Stimulated activated CD4-positive, alpha-beta T cell treated with anti-CD3 and anti-CD28 coated beads, Interleukin-2, amount 100 ng/mL, for 24 hours (primary cell): ENCODE measurements around the gene GRID2IP.
"Not testable (repeated sequence)": the region's sequence is repeated elsewhere in the genome, so short reads cannot be mapped to it uniquely, and the experiment has no call there.

ENCODE experiments used
- DNase-seq, 2 donors: peaks; one replicate each; pipeline ENCODE4 v3.0.0-alpha.2; 2020

GRID2IP gene

GRCh38 chr7:6551016-6551511, at the start of gene GRID2IP:
Gene GRID2IP, minus strand, starts transcription at chr7:6551461. Its CDS starts 25 bp downstream, at chr7:6551436.
- no peak for DNase-seq

GRCh38 chr7:6600093-6600492, 48.8 kb upstream of the GRID2IP start:
- no peak for DNase-seq

- no peak for DNase-seq
Observed at GRCh38 chr7:6590645-6591110, 39.4 kb upstream of the GRID2IP start.

- DNase-seq: peak; percentile 84 to 85
Observed at GRCh38 chr7:6589829-6590644, 38.8 kb upstream of the GRID2IP start, which contains the start of gene INTS15. Gene INTS15, plus strand, starts transcription at chr7:6590021. Its CDS starts 263 bp downstream, at chr7:6590284.

- DNase-seq: no peak
Observed at GRCh38 chr7:6589151-6589828, 38.0 kb upstream of the GRID2IP start.

- DNase-seq: no peak
Observed at GRCh38 chr7:6588566-6588965, 37.3 kb upstream of the GRID2IP start.

- not testable (repeated sequence) for DNase-seq
Observed at GRCh38 chr7:6585746-6586432, 34.6 kb upstream of the GRID2IP start.

GRCh38 chr7:6579446-6579845, 28.2 kb upstream of the GRID2IP start:
- DNase-seq: no peak

- no peak for DNase-seq
Observed at GRCh38 chr7:6578114-6579084, 27.1 kb upstream of the GRID2IP start.

- peak; percentile 89 to 92 for DNase-seq
Observed at GRCh38 chr7:6577369-6578113, 26.3 kb upstream of the GRID2IP start, which contains the start of gene ZDHHC4. Gene ZDHHC4, plus strand, starts transcription at chr7:6577454. Its CDS starts 3,108 bp downstream, at chr7:6580562.

GRCh38 chr7:6576867-6577368, 25.7 kb upstream of the GRID2IP start:
- peak in 1 of 2 donors; percentile 24 for DNase-seq

GRCh38 chr7:6576024-6576866, 25.0 kb upstream of the GRID2IP start:
- DNase-seq: peak in 1 of 2 donors; percentile 16

GRCh38 chr7:6575281-6576023, 24.2 kb upstream of the GRID2IP start:
- DNase-seq: no peak

- no peak for DNase-seq
Observed at GRCh38 chr7:6571160-6571779, 20.0 kb upstream of the GRID2IP start.

- DNase-seq: no peak
Observed at GRCh38 chr7:6567886-6568285, 16.6 kb upstream of the GRID2IP start.

- no peak for DNase-seq
Observed at GRCh38 chr7:6565655-6566054, 14.4 kb upstream of the GRID2IP start.

- no peak for DNase-seq
Observed at GRCh38 chr7:6563936-6564770, 12.9 kb upstream of the GRID2IP start.

GRCh38 chr7:6562106-6562505, 10.8 kb upstream of the GRID2IP start:
- DNase-seq: no peak
